HepG2 (cell line): Measurements from ENCODE around the gene RNF25. TPM values are rescaled to one million over a fixed set of nuclear protein-coding genes. Genes with fewer than 3 reads are reported as not detected.

Source experiments
- ATAC-seq: fragments of 200-7000 bp; cut with Tn5 transposase; 3 replicates; pipeline ENCODE4 v1.9.1; 2020; ENCODE audit warnings: mild to moderate bottlenecking, moderate library complexity
- BruUV-seq: library from RNA; stranded (reverse); fragments of 400-500 nt; replicated peaks from 2 replicates; lab custom pipeline; 2021; lab: Mats Ljungman, UMichigan
- CTCF ChIA-PET: fragments of 300-600 bp; formaldehyde crosslinking; extraction: SDS; loops from one replicate; lab custom pipeline; 2021; ENCODE audit warnings: low total read pairs, inconsistent platforms, low intra/inter-chr PET ratio; lab: Yijun Ruan, JAX
- POLR2A ChIA-PET: fragments of 350-600 bp; sonication (Branson Sonifier 250); formaldehyde crosslinking; loops from one replicate; lab custom pipeline; 2020; ENCODE audit warnings: antibody characterized with exemption, inconsistent platforms; lab: Yijun Ruan, JAX
- DNase-seq: peaks from one replicate; pipeline ENCODE4 v3.0.0-alpha.2; 2015; ENCODE audit warnings: low spot score
- FAIRE-seq: peaks from 3 replicates; lab custom pipeline; 2011; peaks lifted over from hg19 to GRCh38; lab: Jason Lieb, UNC
- H2AFZ ChIP-seq: one replicate; pipeline ENCODE4 v1.6.1; 2011; ENCODE audit warnings: low read length, inconsistent platforms
- H3K27ac ChIP-seq: fragments of 300-600 bp; 3 replicates; pipeline ENCODE4 v1.8.0; 2011; ENCODE audit warnings: mixed run types, mild to moderate bottlenecking, mixed read lengths, low read length, inconsistent platforms; ENCODE audit not compliant: insufficient read depth; ENCODE audit errors: extremely low read length
- H3K27me3 ChIP-seq, 2 experiments: fragments of 200-600 bp in 1 of 2; 2 replicates in 1 of 2; 3 replicates in 1 of 2; pipeline versions ENCODE4 v1.6.0 to v1.8.0; 2011; ENCODE audit warnings: low read length in 2 of 2, mild to moderate bottlenecking in 2 of 2, moderate library complexity in 2 of 2, inconsistent platforms in 1 of 2; ENCODE audit not compliant: insufficient read depth in 2 of 2, control insufficient read depth in 1 of 2
- H3K36me3 ChIP-seq, 2 experiments: fragments of 200-600 bp in 1 of 2; replicated peaks in 1 of 2; 2 replicates in 1 of 2; 3 replicates in 1 of 2; pipeline versions ENCODE4 v1.5.1 to v1.8.0; 2011; ENCODE audit warnings: low read length in 2 of 2, inconsistent platforms in 1 of 2; ENCODE audit not compliant: insufficient read depth in 2 of 2, control insufficient read depth in 1 of 2
- H3K4me1 ChIP-seq: 2 replicates; pipeline ENCODE4 v1.5.1; 2012; ENCODE audit warnings: low read length, inconsistent platforms; ENCODE audit not compliant: insufficient read depth
- H3K4me2 ChIP-seq: 2 replicates; pipeline ENCODE4 v1.6.0; 2011; ENCODE audit warnings: low read depth, low read length, inconsistent platforms
- H3K4me3 ChIP-seq, 3 experiments: fragments of 200-600 bp in 1 of 3; sonication (generic), shearing (Covaris generic) in 1 of 3; replicated peaks in 1 of 3; 2 replicates each; pipeline ENCODE4 v1.5.1; 2011 to 2016; ENCODE audit warnings: low read length in 3 of 3, inconsistent platforms in 2 of 3, low read depth in 2 of 3, mild to moderate bottlenecking in 2 of 3, control low read depth in 1 of 3, mixed read lengths in 1 of 3; ENCODE audit not compliant: insufficient read depth in 1 of 3
- H3K79me2 ChIP-seq: one replicate; pipeline ENCODE4 v1.6.1; 2011; ENCODE audit warnings: low read length, inconsistent platforms; ENCODE audit not compliant: insufficient read depth
- H3K9ac ChIP-seq: 2 replicates; pipeline ENCODE4 v1.6.0; 2011; ENCODE audit warnings: mild to moderate bottlenecking, low read depth, low read length, inconsistent platforms; ENCODE audit not compliant: insufficient read depth
- H3K9me3 ChIP-seq: 2 replicates; pipeline ENCODE4 v1.5.1; 2012; ENCODE audit warnings: mild to moderate bottlenecking, low read length
- H4K20me1 ChIP-seq: 2 replicates; pipeline ENCODE4 v1.6.0; 2011; ENCODE audit warnings: inconsistent platforms, mild to moderate bottlenecking, low read length, moderate library complexity; ENCODE audit not compliant: insufficient read depth
- ERF ChIP-seq: IDR thresholded peaks from 2 replicates; pipeline ENCODE4 v1.6.1; 2018; ENCODE audit warnings: missing biosample characterization, missing genetic modification reagents
- GRHL1 ChIP-seq: sonication (generic); formaldehyde crosslinking; conservative IDR thresholded peaks from 2 replicates; pipeline ENCODE4 v1.8.0; 2022; ENCODE audit warnings: missing genetic modification reagents
- HNF4A ChIP-seq: sonication (generic); formaldehyde crosslinking; IDR thresholded peaks from 2 replicates; pipeline ENCODE4 v1.4.0; 2020; ENCODE audit warnings: missing genetic modification reagents
- KDM5B ChIP-seq: sonication (generic); formaldehyde crosslinking; IDR thresholded peaks from 2 replicates; pipeline ENCODE4 v1.4.0; 2020; ENCODE audit warnings: missing genetic modification reagents, mild to moderate bottlenecking, borderline replicate concordance
- KIAA2018 ChIP-seq: sonication (generic); formaldehyde crosslinking; IDR thresholded peaks from 2 replicates; pipeline ENCODE4 v1.5.0; 2020; ENCODE audit warnings: mild to moderate bottlenecking, missing genetic modification reagents, borderline replicate concordance
- NR2F2 ChIP-seq: IDR thresholded peaks from 2 replicates; pipeline ENCODE4 v1.6.1; 2012; ENCODE audit warnings: low read depth, inconsistent platforms, borderline replicate concordance
- PCBP2 ChIP-seq: fragments of 200-400 bp; formaldehyde crosslinking; optimal IDR thresholded peaks from 2 replicates; pipeline ENCODE3; 2018; ENCODE audit warnings: low read length, low read depth; ENCODE audit not compliant: poor library complexity, severe bottlenecking
- SMAD1 ChIP-seq: sonication (generic); formaldehyde crosslinking; IDR thresholded peaks from 2 replicates; pipeline ENCODE4 v1.4.0; 2020; ENCODE audit warnings: missing genetic modification reagents, low read depth, mild to moderate bottlenecking, borderline replicate concordance
- U2AF1 ChIP-seq: fragments of 200-400 bp; formaldehyde crosslinking; optimal IDR thresholded peaks from 2 replicates; pipeline ENCODE3; 2017; ENCODE audit warnings: mild to moderate bottlenecking, low read depth, low read length
- ZBTB39 ChIP-seq: sonication (generic); formaldehyde crosslinking; IDR thresholded peaks from 2 replicates; pipeline ENCODE4 v1.5.0; 2020; ENCODE audit warnings: missing genetic modification reagents
- WGBS: methylation state at CpG from one replicate; pipeline ENCODE4 v1.1.6; 2017; ENCODE audit warnings: low lambda C conversion rate; 5-methylcytosine and 5-hydroxymethylcytosine counted together
- in situ Hi-C: cut with HindIII; loops from 2 replicates; pipeline ENCODE4 v1.10.0; 2017; ENCODE audit warnings: low pct_unique_long_range_greater_than_20kb; ENCODE audit not compliant: extremely low pct_ligation_motif_present
- intact Hi-C: fragments of 100-400 bp; cut with micrococcal nuclease; formaldehyde crosslinking; loops from one replicate; pipeline ENCODE4 v1.10.0; 2022; ENCODE audit not compliant: unreplicated experiment
- polyA plus RNA-seq, 8 experiments: library from polyadenylated mRNA; depleted of rRNA in 3 of 8; stranded (reverse) in 7 of 8; unstranded in 1 of 8; fragments of >200 nt; fragmentation: Illumina TruSeq in 4 of 8; extraction: Trizol in 4 of 8; gene quantifications; 2 replicates each; pipeline versions ENCODE4 v1.2.1 to v1.2.3, GENCODE V29; 2011 to 2016; ENCODE audit warnings: low read depth in 4 of 8, missing spikeins in 1 of 8, mixed read lengths in 1 of 8; ENCODE audit not compliant: insufficient read depth in 1 of 8
- total RNA-seq, 5 experiments: library from RNA; depleted of rRNA; stranded (reverse); fragments of >200 nt; fragmentation: Illumina TruSeq; extraction: Trizol; gene quantifications; 2 replicates each; pipeline ENCODE4 v1.2.3, GENCODE V29; 2016; ENCODE audit warnings: low read depth in 1 of 5
- TF ChIP-seq, protein P1 (sequence below): conservative IDR thresholded peaks from 2 replicates; pipeline ENCODE4 v1.6.1; 2018; ENCODE audit warnings: missing genetic modification reagents

RNF25 gene
- total and polyA plus RNA-seq, 2 of the 13 experiments (the other 11 are each of a cell fraction or from before 2014, with no cell fraction given): 37.0 to 87.6 TPM

GRCh38 chr2:218719457-218719856 is 47.7 kb upstream of the RNF25 start:
- Histone ChIP-seq H3K4me3 (no peak overlapping the region), H4K20me1 (no peaks in the 10 kb centered on the region; the same call in 1 of the 2 replicates), H3K27me3 (no peaks in the 10 kb centered on the region), H3K79me2 (peaks cover 86% of the 10 kb centered on the region), H3K4me2 (no peak overlapping the region), H3K9ac (no peak overlapping the region), H2AFZ (no peak overlapping the region), H3K9me3 (no peaks in the 10 kb centered on the region), H3K27ac (no peak overlapping the region), H3K4me1 (peaks cover 36% of the 10 kb centered on the region), H3K36me3 (peaks cover 3 to 21% of the 10 kb centered on the region in 2 experiments; a peak in 4 of 5 replicates)
- CTCF ChIA-PET: no interaction called here
- DNase-seq: no peak
- intact Hi-C loops: no loop called here
- ATAC-seq: no peak
- POLR2A ChIA-PET: no interaction called here
- in situ Hi-C loops: no loop called here
- 82% methylated on average over 3 of the region's 3 CpGs for WGBS
- no peak for FAIRE-seq
- TSS peak; percentile 7 for BruUV-seq
- TF ChIP-seq PCBP2 (no peak), ERF (CRISPR knock-in tag) (no peak), KIAA2018 (CRISPR knock-in tag) (no peak), KDM5B (CRISPR knock-in tag) (no peak), SMAD1 (no peak), U2AF1 (no peak), ZBTB39 (CRISPR knock-in tag) (no peak), HNF4A (CRISPR knock-in tag) (no peak), GRHL1 (CRISPR knock-in tag) (no peak), NR2F2 (no peak)
- TF ChIP-seq, protein P1, sequence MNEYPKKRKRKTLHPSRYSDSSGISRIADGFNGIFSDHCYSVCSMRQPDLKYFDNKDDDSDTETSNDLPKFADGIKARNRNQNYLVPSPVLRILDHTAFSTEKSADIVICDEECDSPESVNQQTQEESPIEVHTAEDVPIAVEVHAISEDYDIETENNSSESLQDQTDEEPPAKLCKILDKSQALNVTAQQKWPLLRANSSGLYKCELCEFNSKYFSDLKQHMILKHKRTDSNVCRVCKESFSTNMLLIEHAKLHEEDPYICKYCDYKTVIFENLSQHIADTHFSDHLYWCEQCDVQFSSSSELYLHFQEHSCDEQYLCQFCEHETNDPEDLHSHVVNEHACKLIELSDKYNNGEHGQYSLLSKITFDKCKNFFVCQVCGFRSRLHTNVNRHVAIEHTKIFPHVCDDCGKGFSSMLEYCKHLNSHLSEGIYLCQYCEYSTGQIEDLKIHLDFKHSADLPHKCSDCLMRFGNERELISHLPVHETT (CRISPR knock-in tag): no peak
